IPS-11a (cell line): ENCODE data around the gene CCDC91.
"Not testable (repeated sequence)": the region's sequence is repeated elsewhere in the genome, so short reads cannot be mapped to it uniquely, and the experiment has no call there.

ENCODE experiments used
- H3K4me3 ChIP-seq: one replicate; pipeline ENCODE4 v1.5.1; 2013; ENCODE audit warnings: low read depth, low read length, control low read depth

Gene CCDC91

GRCh38 chr12:28180786-28181185 lies 9.5 kb upstream of the CCDC91 start:
- H3K4me3 ChIP-seq: no peak overlapping the region

- H3K4me3 ChIP-seq: no peak overlapping the region
Observed at GRCh38 chr12:28184375-28184774, 5.9 kb upstream of the CCDC91 start.

- H3K4me3 ChIP-seq: no peak overlapping the region
Observed at GRCh38 chr12:28186500-28186899, 3.8 kb upstream of the CCDC91 start.

GRCh38 chr12:28189784-28190320 lies 404 bp upstream of the CCDC91 start:
- peak overlapping the region; percentile 80 for H3K4me3 ChIP-seq

GRCh38 chr12:28191051-28192048 lies 1.1 kb downstream of the CCDC91 start:
- H3K4me3 ChIP-seq: peak overlapping the region; percentile 80

- H3K4me3 ChIP-seq: no peak overlapping the region
Observed at GRCh38 chr12:28192125-28192524, 1.9 kb downstream of the CCDC91 start.

GRCh38 chr12:28194621-28195020 lies 4.4 kb downstream of the CCDC91 start:
- not testable (repeated sequence) for H3K4me3 ChIP-seq

GRCh38 chr12:28201136-28201535 lies 10.9 kb downstream of the CCDC91 start:
- not testable (repeated sequence) for H3K4me3 ChIP-seq

- H3K4me3 ChIP-seq: no peak overlapping the region
Observed at GRCh38 chr12:28202374-28203130, 12.3 kb downstream of the CCDC91 start.

GRCh38 chr12:28209782-28210181 lies 19.5 kb downstream of the CCDC91 start:
- H3K4me3 ChIP-seq: no peak overlapping the region

- H3K4me3 ChIP-seq: no peak overlapping the region
Observed at GRCh38 chr12:28212182-28212581, 21.9 kb downstream of the CCDC91 start.

GRCh38 chr12:28215021-28215420 lies 24.8 kb downstream of the CCDC91 start:
- H3K4me3 ChIP-seq: no peak overlapping the region

- H3K4me3 ChIP-seq: no peak overlapping the region
Observed at GRCh38 chr12:28216016-28216415, 25.8 kb downstream of the CCDC91 start.

- no peak overlapping the region for H3K4me3 ChIP-seq
Observed at GRCh38 chr12:28217805-28218204, 27.5 kb downstream of the CCDC91 start.

GRCh38 chr12:28218875-28219274 lies 28.6 kb downstream of the CCDC91 start:
- no peak overlapping the region for H3K4me3 ChIP-seq

- no peak overlapping the region for H3K4me3 ChIP-seq
Observed at GRCh38 chr12:28219827-28220226, 29.6 kb downstream of the CCDC91 start.

- H3K4me3 ChIP-seq: no peak overlapping the region
Observed at GRCh38 chr12:28222081-28222700, 31.9 kb downstream of the CCDC91 start.

GRCh38 chr12:28223025-28223554 lies 32.8 kb downstream of the CCDC91 start:
- H3K4me3 ChIP-seq: no peak overlapping the region

- H3K4me3 ChIP-seq: no peak overlapping the region
Observed at GRCh38 chr12:28223858-28224257, 33.6 kb downstream of the CCDC91 start.

GRCh38 chr12:28226705-28227104 lies 36.4 kb downstream of the CCDC91 start:
- H3K4me3 ChIP-seq: no peak overlapping the region

GRCh38 chr12:28227251-28227650 lies 37.0 kb downstream of the CCDC91 start:
- no peak overlapping the region for H3K4me3 ChIP-seq
